Keratinocyte (primary cell): ENCODE results near the gene ANKRD44. TPM values are rescaled to one million over a fixed set of nuclear protein-coding genes. Genes with fewer than 3 reads are reported as not detected.
A peak's percentile ranks its signal among the peaks of the same experiment; 100 is the strongest.

ENCODE experiments used
- DNase-seq: peaks from one replicate; pipeline ENCODE4 v3.0.0-alpha.2; 2011; ENCODE audit warnings: low read depth, missing footprints, low spot score
- FAIRE-seq: peaks from 2 replicates; lab custom pipeline; 2011; peaks lifted over from hg19 to GRCh38; lab: Jason Lieb, UNC
- H2AFZ ChIP-seq: 2 replicates; pipeline ENCODE4 v1.6.0; 2012; ENCODE audit warnings: low read length, control low read depth, inconsistent platforms; ENCODE audit not compliant: control insufficient read depth
- H3K27ac ChIP-seq: 2 replicates; pipeline ENCODE4 v1.5.1; 2011; ENCODE audit warnings: low read length; ENCODE audit not compliant: control insufficient read depth, insufficient read depth
- H3K27me3 ChIP-seq: 3 replicates; pipeline ENCODE4 v1.6.0; 2011; ENCODE audit warnings: low read length; ENCODE audit not compliant: control insufficient read depth, insufficient read depth; ENCODE audit errors: extremely low read depth
- H3K36me3 ChIP-seq, 2 experiments: 2 replicates in 1 of 2; 3 replicates in 1 of 2; pipeline ENCODE4 v1.5.1; 2011; ENCODE audit warnings: low read length in 2 of 2, mild to moderate bottlenecking in 1 of 2; ENCODE audit not compliant: control insufficient read depth in 2 of 2, insufficient read depth in 2 of 2; ENCODE audit errors: extremely low read depth in 1 of 2
- H3K4me1 ChIP-seq: 3 replicates; pipeline ENCODE4 v1.5.1; 2011; ENCODE audit warnings: low read length; ENCODE audit not compliant: control insufficient read depth, insufficient read depth; ENCODE audit errors: extremely low read depth
- H3K4me2 ChIP-seq: 3 replicates; pipeline ENCODE4 v1.6.0; 2011; ENCODE audit warnings: low read depth, low read length; ENCODE audit not compliant: control insufficient read depth, insufficient read depth; ENCODE audit errors: extremely low read depth
- H3K4me3 ChIP-seq, 3 experiments: fragments of 200-600 bp in 1 of 3; sonication (generic) in 1 of 3; 2 replicates in 2 of 3; 3 replicates in 1 of 3; pipeline ENCODE4 v1.5.1; 2011 to 2016; ENCODE audit warnings: low read length in 3 of 3, mild to moderate bottlenecking in 3 of 3, control low read depth in 2 of 3, inconsistent platforms in 1 of 3, low read depth in 1 of 3, mixed read lengths in 1 of 3, mixed run types in 1 of 3, moderate library complexity in 1 of 3; ENCODE audit not compliant: control insufficient read depth in 2 of 3, insufficient read depth in 2 of 3; ENCODE audit errors: extremely low read depth in 1 of 3
- H3K79me2 ChIP-seq: 2 replicates; pipeline ENCODE4 v1.6.0; 2012; ENCODE audit warnings: low read length; ENCODE audit not compliant: control insufficient read depth, insufficient read depth
- H3K9ac ChIP-seq: 3 replicates; pipeline ENCODE4 v1.6.0; 2011; ENCODE audit warnings: low read length; ENCODE audit not compliant: control insufficient read depth, insufficient read depth; ENCODE audit errors: extremely low read depth
- H3K9me1 ChIP-seq: 3 replicates; pipeline ENCODE4 v1.6.0; 2011; ENCODE audit warnings: low read length; ENCODE audit not compliant: control insufficient read depth, insufficient read depth; ENCODE audit errors: extremely low read depth
- H3K9me3 ChIP-seq: 2 replicates; pipeline ENCODE4 v1.5.1; 2012; ENCODE audit warnings: low read depth, low read length; ENCODE audit not compliant: control insufficient read depth
- H4K20me1 ChIP-seq: 3 replicates; pipeline ENCODE4 v1.6.0; 2011; ENCODE audit warnings: low read length; ENCODE audit not compliant: control insufficient read depth, insufficient read depth; ENCODE audit errors: extremely low read depth
- CTCF ChIP-seq, 3 experiments: IDR thresholded peaks in 1 of 3; conservative IDR thresholded peaks in 1 of 3; optimal IDR thresholded peaks in 1 of 3; 2 replicates in 2 of 3; 3 replicates in 1 of 3; pipeline versions ENCODE3 to v1.5.1; 2011; ENCODE audit warnings: low read length in 3 of 3, mild to moderate bottlenecking in 3 of 3, moderate library complexity in 2 of 3, control low read depth in 1 of 3, inconsistent platforms in 1 of 3; ENCODE audit not compliant: insufficient read depth in 2 of 3; ENCODE audit errors: extremely low read depth in 1 of 3
- EZH2 ChIP-seq: IDR thresholded peaks from one replicate; pipeline ENCODE4 v1.6.1; 2012; ENCODE audit warnings: inconsistent platforms, mild to moderate bottlenecking, low read length, moderate library complexity
- dilution Hi-C: fragments of 300-500 bp; cut with MboI; formaldehyde crosslinking; loops from one replicate; pipeline ENCODE4 v1.7.0; 2020; ENCODE audit warnings: low sequenced_read_pairs; ENCODE audit not compliant: extremely low pct_ligation_motif_present
- polyA plus RNA-seq, 5 experiments: library from polyadenylated mRNA; depleted of rRNA in 3 of 5; stranded (reverse) in 3 of 5; stranded (forward) in 1 of 5; unstranded in 1 of 5; fragments of >200 nt; gene quantifications; 1 replicate in 1 of 5; 2 replicates in 3 of 5; 3 replicates in 1 of 5; pipeline versions ENCODE4 v1.2.1 to v1.2.3, GENCODE V29; 2011 to 2012; ENCODE audit warnings: missing spikeins in 2 of 5, low read depth in 1 of 5, low replicate concordance in 1 of 5

ANKRD44 gene
- polyA plus RNA-seq, 1 donor (not counting 4 experiments of a cell fraction or from before 2014, with no cell fraction given): 0.35 TPM

GRCh38 chr2:196971574-196972279 lies 338.9 kb downstream of the ANKRD44 start:
- no peaks in the 10 kb centered on the region for H3K36me3 ChIP-seq
- H3K4me3 ChIP-seq: no peak overlapping the region
- no peak overlapping the region for H3K9ac ChIP-seq
- H3K9me1 ChIP-seq: no peaks in the 10 kb centered on the region
- TF ChIP-seq EZH2: no peak
- TF ChIP-seq CTCF (optimal IDR thresholded peaks at IDR 0.05 in 1 of 3, IDR thresholded peaks at IDR 0.05 in 1 of 3, conservative IDR thresholded peaks at IDR 0.05 in 1 of 3; ENCODE audit: extremely low read depth in 1 of 3, insufficient read depth in 2 of 3, low read length in 3 of 3): no peak
- dilution Hi-C loops: no loop called here
- DNase-seq: no peak
- no peaks in the 10 kb centered on the region for H3K27me3 ChIP-seq
- no peak overlapping the region for H2AFZ ChIP-seq
- no peaks in the 10 kb centered on the region for H4K20me1 ChIP-seq
- no peaks in the 10 kb centered on the region for H3K9me3 ChIP-seq
- H3K4me2 ChIP-seq: no peak overlapping the region
- FAIRE-seq: peak; percentile 58
- H3K4me1 ChIP-seq: peaks cover 5% of the 10 kb centered on the region
- no peaks in the 10 kb centered on the region for H3K79me2 ChIP-seq
- no peak overlapping the region for H3K27ac ChIP-seq

GRCh38 chr2:196970099-196970498 lies 340.5 kb downstream of the ANKRD44 start:
- Histone ChIP-seq H3K79me2 (no peaks in the 10 kb centered on the region), H3K4me2 (no peak overlapping the region), H3K9me1 (no peaks in the 10 kb centered on the region), H4K20me1 (no peaks in the 10 kb centered on the region), H3K9ac (no peak overlapping the region), H2AFZ (no peak overlapping the region), H3K27ac (no peak overlapping the region), H3K27me3 (no peaks in the 10 kb centered on the region), H3K9me3 (no peaks in the 10 kb centered on the region), H3K4me3 (no peak overlapping the region), H3K36me3 (no peaks in the 10 kb centered on the region), H3K4me1 (peaks cover 7% of the 10 kb centered on the region)
- DNase-seq: no peak
- dilution Hi-C loops: no loop called here
- TF ChIP-seq EZH2 (no peak), CTCF (optimal IDR thresholded peaks at IDR 0.05 in 1 of 3, IDR thresholded peaks at IDR 0.05 in 1 of 3, conservative IDR thresholded peaks at IDR 0.05 in 1 of 3; ENCODE audit: extremely low read depth in 1 of 3, insufficient read depth in 2 of 3, low read length in 3 of 3) (no peak)
- FAIRE-seq: no peak
